Right forelimb (tissue), 1 donor: ENCODE results near the gene CTNNA1.

Experiments used
- DNase-seq: peaks from one replicate; pipeline ENCODE4 v3.0.0-alpha.2; 2018

The CTNNA1 gene

GRCh38 chr5:138869763-138870500 is 116.7 kb downstream of the CTNNA1 start:
- no peak for DNase-seq

- DNase-seq: no peak
Measured at GRCh38 chr5:138870611-138871010, 117.4 kb downstream of the CTNNA1 start.

GRCh38 chr5:138872841-138873465 is 119.7 kb downstream of the CTNNA1 start:
- no peak for DNase-seq

DNA sequence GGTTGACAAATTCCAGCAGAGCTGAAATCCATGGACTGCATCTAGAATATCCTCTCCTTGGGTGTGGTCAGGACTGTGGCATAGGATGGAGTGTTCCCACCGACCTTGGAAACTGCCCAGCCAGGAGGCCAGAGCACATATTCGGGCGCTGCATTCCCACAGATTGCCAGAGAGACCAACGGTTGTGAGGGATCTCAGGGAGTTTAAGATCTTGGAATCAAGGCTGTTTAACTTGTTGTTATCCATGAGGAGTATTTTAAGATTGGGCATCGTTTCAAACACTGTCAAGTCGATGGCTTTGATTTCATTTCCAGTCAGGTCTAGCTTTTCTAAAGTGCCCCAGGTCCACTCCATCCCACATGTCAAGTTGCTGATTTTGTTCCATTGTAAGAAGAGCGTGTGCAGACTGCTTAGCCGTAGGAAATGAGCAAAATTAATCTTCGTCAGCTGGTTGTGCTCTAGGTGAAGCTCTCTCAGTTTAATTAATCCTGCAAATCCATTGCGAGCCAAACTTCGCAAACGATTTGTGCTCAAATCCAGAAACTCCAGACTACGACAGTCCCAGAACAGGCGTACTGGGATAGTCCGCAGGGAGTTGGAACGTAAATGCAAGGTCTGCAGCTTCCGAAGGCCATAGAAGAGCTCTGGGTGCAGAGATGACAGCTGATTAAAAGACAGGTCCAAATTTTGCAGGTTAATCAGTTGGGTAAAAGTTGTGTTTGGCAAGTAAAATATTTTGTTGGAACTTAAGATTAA is 120.4 kb downstream of the CTNNA1 start:
- no peak for DNase-seq

DNA sequence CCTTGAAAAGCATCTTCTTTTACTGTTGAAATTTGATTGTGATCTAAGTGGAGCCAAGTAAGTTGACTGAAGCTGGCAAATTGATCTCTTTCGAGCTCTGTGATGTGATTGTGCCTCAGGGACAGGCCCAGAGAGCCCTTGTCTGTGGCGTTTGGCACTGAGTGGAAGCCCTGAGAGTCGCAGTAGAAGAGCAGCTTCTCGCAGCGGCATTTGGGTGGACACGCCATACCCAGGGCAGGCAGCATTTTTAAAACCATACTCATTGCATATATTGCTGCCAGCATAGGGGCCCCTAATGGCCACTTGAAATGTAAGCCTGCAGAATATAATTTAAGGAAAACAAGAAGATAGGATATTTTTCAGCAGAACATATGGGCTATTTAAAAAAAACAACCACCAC is 121.0 kb downstream of the CTNNA1 start:
- no peak for DNase-seq

DNA sequence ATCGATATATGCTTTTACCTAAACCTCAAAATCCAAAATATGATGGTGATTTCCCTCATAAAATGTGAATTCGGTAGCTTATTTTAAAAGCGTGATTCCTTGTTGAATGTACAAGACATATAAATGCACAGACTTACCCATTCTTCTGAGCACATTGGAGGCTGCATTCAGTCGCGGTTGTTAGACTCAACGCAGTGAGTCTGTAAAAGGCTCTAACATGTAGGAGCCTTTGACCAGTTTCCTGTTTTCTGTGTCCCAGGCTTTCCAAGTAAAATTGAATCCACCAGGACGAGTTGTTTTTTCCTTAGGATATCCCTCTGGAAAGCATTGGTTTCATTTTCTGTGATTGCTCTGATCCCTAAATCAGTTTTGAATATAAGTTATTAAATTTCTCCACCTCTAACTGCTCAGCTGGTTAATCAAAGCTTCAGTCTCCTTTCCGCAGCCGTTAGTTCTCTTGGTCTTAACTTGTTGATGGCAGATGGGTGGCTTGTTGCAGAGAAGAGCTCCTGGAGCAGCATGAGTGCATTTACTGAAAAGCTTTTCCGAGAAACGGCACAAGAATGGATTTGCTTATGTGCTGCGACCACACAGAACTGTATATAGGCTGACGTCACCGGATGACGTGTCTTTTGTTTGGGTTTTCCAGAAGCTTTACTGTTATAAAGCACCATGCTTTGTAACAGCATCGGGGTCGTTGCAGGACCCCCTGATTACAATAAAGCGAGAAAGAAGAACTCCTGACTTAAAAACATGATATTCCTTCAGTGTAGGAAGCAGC is 121.7 kb downstream of the CTNNA1 start, which contains the start of gene LRRTM2:
LRRTM2 (minus strand) TSS at position 565 of the 781 bp plus-strand sequence; CDS start at position 141, 424 bp downstream.
- DNase-seq: peak; percentile 61

DNA sequence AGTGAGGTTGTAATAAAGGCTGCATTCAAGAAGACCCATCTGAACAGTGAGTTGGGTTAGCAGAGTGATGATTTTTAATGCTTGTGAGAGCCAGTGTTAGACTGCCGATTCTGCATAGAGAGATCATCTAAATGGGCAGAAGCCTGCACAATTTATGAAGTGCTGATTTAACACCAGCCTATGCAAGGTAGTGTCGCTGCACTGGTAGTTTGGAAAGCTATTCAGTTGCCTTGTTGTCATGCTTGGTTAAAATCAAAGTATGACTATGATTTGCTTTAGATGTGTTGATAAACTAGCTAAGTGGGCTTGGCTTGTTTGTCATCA is 122.3 kb downstream of the CTNNA1 start:
- no peak for DNase-seq

DNA sequence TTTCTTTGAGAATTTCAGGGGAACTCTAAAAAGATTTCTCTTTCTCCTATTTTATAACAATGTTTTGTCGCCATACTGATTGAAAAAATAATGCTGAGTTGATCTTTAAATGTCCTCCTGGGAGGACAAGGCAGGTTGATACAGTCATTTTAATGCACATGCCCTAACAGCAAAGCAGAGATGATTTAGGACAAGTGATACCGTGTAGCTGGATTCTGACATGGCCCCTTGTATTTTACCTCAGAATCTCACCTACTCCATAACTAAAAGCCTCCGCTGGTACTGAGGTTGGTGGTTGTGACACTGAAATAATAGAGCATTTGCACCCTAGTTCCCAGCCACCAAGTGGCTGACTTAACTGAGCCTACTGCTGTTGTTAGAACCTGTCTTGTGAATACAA is 122.7 kb downstream of the CTNNA1 start:
- DNase-seq: no peak

DNA sequence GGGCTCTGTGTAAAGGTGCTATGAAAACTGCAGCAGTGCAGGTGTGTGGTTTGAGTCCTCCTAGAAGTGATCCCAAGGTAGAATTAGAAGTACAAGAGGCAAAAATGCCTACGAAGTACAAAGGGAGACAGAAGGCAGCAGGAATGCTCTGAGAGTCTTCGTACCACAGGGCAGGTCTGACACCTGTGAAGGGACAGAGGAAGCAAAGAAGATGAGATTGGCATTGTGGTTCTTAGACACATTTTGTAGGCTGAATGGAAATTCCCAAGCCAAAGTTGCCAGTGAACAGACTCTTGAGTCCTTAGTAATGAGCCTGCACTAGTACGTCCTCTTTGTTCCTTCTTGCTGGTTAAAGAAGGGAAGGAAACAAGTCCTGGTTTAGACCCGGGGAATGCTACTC is 123.6 kb downstream of the CTNNA1 start:
- DNase-seq: no peak

DNA sequence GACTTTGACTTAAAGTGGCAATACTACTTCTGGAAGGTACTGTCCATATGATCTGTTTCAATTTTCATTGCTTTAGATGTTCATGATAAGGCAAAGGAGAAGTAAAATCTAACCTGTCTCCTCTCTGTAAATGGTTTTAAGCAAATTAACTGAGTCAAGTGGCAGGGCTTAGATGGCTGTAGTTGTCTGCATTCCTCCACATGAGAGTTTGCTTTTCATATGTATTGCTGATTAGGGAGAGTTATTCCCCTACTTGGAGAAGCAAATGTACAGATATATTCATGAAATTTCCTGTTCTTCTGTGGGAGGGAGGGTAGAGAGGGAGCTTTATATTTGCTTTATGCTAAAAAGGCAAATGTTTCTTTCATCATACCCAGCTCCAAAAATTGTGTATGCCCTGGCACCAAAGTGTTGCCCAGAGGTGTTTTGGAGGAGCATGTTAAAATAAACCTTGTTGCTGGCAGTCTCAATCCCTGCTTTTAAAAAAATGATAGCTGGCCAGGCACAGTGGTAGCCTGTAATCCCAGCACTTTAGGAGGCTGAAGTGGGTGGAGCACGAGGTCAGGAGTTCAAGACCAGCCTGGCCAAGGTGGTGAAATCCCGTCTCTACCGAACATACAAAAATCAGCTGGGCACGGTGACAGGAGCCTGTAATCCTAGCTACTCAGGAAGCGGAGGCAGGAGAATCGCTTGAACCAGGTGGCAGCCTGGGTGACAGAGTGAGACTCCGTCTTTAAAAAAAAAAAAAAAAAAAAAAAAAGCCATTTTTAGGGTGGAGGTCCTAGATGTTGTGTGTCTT is 125.4 kb downstream of the CTNNA1 start:
- DNase-seq: no peak

- DNase-seq: no peak
Measured at GRCh38 chr5:138883211-138883610, 130.0 kb downstream of the CTNNA1 start.

GRCh38 chr5:138884094-138884493 is 130.9 kb downstream of the CTNNA1 start:
- DNase-seq: no peak

DNA sequence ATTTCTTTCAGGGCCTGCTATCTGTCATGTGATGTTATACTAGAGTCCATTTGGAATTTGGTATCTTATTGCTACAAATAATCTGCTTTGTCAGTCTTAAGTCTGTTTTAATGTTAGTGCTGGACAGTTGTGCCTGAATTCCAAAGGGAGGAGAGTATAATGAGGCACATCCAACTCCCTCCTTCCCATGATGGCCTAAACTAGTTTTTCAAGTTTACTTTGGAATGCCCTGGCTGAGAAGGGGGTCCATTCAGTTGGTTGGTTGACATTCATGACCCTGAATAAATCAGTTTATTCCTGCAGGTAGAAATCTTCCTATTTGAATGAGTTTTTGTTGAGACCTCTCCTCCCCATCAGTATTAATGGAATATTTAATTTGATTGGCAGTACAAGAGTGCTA is 131.3 kb downstream of the CTNNA1 start:
- no peak for DNase-seq

- DNase-seq: no peak
Measured at GRCh38 chr5:138889994-138890393, 136.8 kb downstream of the CTNNA1 start.

GRCh38 chr5:138890644-138891043 is 137.4 kb downstream of the CTNNA1 start:
- no peak for DNase-seq

GRCh38 chr5:138895918-138896317 is 142.7 kb downstream of the CTNNA1 start:
- DNase-seq: no peak

DNA sequence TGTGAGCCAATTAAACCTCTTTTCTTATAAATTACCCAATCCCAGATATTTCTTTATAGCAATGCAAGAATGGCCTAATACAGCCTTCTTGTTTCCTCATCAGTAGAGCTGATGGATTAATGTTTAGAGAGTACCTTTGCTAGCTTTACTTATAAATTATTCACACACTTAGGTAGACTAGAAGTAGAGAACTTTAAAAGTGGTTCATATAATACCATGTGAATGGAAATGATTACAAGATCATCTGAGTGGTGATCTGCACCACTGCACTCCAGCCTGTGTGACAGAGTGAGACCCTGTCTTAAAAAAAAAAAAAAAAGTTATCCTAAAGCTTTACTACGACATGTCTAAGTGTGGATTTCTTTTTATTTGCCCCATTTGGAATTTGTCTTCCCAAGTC is 145.1 kb downstream of the CTNNA1 start:
- DNase-seq: no peak

- no peak for DNase-seq
Measured at GRCh38 chr5:138898742-138899141, 145.5 kb downstream of the CTNNA1 start.

GRCh38 chr5:138900281-138900965 is 147.2 kb downstream of the CTNNA1 start:
- DNase-seq: no peak

DNA sequence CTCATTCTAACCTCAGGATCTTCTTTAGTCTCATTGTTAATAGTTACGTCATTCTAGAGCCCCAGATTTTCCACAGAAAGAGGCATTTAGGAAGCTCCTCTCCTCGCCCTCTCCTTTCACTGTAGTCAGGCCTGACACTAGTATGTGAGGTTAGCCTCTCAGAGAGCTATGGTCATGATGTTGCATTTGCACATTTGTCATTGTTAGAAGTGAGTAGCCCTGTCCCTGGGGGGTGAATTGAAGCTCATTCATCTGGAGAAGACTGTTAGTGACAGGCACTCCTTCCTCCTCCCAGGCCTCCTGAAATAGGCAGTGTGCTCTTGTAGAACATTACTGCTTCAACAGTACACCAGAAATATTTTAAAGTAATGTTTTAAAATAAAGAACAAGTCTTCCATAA is 148.5 kb downstream of the CTNNA1 start:
- no peak for DNase-seq

DNA sequence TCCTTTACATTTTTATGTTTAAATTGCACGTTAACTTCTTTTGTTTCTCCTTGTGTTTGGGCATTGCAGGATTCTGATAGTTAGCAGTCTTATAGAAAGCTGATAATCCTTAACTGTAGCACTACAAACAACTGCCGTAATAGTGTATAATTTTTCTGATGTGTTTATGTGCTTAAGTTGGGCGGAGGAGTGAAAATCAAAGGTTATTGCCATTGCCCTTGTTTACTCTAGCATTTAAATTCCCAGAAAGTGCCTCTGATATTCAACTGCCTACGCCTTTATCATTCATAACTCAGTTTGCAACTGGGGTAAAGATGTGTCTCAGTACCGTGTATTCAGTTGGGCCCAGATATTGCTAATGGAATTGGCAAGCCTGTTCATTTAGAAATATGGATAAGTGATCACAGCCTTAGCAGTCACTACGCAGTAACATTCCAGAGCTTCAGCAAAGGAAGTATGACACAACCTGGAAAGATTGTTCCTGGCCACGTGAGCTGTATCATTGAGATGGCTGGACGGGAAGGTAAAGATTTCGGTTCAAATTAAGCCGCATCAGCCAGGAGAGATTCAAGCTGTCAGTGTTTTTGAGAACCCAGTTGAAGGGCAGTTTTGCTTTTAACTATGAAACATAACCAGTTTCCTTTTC is 150.0 kb downstream of the CTNNA1 start:
- DNase-seq: no peak
